Measurements from ENCODE around the gene CLRN3. TPM values are rescaled to one million over a fixed set of nuclear protein-coding genes. Genes with fewer than 3 reads are reported as not detected.

The CLRN3 gene
- total RNA-seq, 3 donors from 2014 or later, result not detected

DNA sequence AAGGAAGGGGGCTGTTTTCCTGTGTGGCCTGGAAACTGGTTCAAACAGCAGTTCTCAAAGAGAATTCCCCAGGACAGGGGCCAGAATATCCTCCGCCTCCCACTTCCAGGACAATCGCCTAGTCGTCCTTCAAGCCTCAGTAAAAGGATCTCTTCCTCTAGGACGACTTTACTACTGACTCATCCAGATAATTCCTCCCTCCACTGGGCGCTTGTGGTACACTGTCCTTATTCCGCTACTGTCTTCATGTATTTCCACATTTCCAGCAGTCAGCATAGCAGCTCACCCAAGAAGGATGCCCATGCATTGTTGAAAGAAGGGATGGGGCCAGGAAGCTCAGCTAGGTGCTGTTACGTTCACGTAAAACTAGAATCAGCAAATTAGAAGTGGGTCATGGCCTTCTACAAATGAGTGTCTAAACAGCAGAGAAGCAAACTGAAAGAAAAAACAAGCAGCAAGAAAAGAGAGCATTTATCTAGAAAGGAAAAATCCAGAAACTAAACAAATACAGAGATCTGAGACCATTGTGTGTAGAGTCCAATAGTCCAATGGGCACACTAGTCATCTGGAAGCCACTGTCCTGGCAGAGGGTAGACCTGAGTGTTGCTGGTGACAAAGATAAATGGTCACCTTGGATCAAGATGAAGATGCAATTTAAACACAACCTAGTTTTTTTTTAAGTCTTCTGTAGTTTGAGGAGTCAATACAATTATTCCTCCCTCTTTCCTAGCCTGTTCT, 26.3 kb downstream of the CLRN3 start:
- Mint-ChIP-seq H3K36me3 (ENCODE audit: insufficient read depth) (no peaks in the 10 kb centered on the region), H3K4me3 (no peak overlapping the region), H3K9me3 (peaks cover 20% of the 10 kb centered on the region), H3K27me3 (ENCODE audit: low read depth) (peaks cover 19% of the 10 kb centered on the region), H3K4me1 (ENCODE audit: low read depth) (no peaks in the 10 kb centered on the region)
- ATAC-seq (no peak), DNase-seq (no peak)

- Mint-ChIP-seq H3K4me3 (no peak overlapping the region), H3K27me3 (ENCODE audit: low read depth) (peaks cover 9% of the 10 kb centered on the region), H3K9me3 (peaks cover 9% of the 10 kb centered on the region), H3K4me1 (ENCODE audit: low read depth) (no peaks in the 10 kb centered on the region), H3K36me3 (ENCODE audit: insufficient read depth) (no peaks in the 10 kb centered on the region)
- DNase-seq, result no peak
- ATAC-seq, result no peak
These were observed 29.4 kb downstream of the CLRN3 start for GRCh38 chr10:127863231-127863825.

DNA sequence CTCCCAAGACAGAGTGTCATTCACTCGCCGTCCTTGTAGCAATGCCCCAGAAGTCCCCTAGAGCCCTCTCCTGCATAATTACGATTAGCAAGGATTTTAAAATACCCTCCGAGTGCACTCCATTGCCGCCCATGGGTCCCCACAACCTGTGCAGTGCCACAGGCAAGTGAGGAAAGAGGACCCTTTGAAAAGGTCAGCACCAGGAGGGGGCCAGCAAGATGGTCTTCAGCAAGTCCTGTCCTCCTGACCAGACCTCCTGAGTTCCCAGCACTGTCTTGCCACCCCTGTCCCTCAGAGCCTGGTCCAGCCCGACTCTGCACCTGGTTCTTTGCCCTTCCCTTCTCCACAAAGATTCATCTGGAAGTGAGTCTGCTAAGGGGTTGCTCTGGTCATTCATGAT, 32.1 kb downstream of the CLRN3 start:
- ATAC-seq (no peak), DNase-seq (no peak)
- no peaks in the 10 kb centered on the region for H3K4me1 Mint-ChIP-seq (ENCODE audit: low read depth)
- H3K27me3 Mint-ChIP-seq (ENCODE audit: low read depth), result no peaks in the 10 kb centered on the region
- H3K36me3 Mint-ChIP-seq (ENCODE audit: insufficient read depth), result no peaks in the 10 kb centered on the region
- H3K4me3 Mint-ChIP-seq, result no peak overlapping the region
- peaks cover 9% of the 10 kb centered on the region for H3K9me3 Mint-ChIP-seq

GRCh38 chr10:127855976-127856375, 36.8 kb downstream of the CLRN3 start:
- ATAC-seq, result no peak
- Mint-ChIP-seq H3K4me1 (ENCODE audit: low read depth) (peaks cover 7% of the 10 kb centered on the region), H3K27me3 (ENCODE audit: low read depth) (peaks cover 9% of the 10 kb centered on the region), H3K4me3 (no peak overlapping the region), H3K9me3 (no peaks in the 10 kb centered on the region), H3K36me3 (ENCODE audit: insufficient read depth) (no peaks in the 10 kb centered on the region)
- DNase-seq, result no peak

DNA sequence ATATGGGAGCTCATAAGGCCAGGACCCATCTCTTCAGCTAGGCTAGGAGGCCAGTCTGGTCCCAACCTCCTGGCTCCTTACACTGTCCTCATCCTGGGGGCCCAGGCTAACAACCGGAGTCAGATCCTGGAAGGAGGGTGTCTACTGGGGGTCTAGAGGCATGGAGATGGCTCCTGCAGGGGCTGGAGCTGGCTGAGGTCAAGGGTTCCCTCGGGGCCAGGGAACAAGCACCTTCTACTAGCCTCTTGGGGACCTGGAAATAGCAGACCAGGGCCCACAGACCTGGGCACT, 37.2 kb downstream of the CLRN3 start:
- ATAC-seq, result no peak
- no peaks in the 10 kb centered on the region for H3K9me3 Mint-ChIP-seq

DNA sequence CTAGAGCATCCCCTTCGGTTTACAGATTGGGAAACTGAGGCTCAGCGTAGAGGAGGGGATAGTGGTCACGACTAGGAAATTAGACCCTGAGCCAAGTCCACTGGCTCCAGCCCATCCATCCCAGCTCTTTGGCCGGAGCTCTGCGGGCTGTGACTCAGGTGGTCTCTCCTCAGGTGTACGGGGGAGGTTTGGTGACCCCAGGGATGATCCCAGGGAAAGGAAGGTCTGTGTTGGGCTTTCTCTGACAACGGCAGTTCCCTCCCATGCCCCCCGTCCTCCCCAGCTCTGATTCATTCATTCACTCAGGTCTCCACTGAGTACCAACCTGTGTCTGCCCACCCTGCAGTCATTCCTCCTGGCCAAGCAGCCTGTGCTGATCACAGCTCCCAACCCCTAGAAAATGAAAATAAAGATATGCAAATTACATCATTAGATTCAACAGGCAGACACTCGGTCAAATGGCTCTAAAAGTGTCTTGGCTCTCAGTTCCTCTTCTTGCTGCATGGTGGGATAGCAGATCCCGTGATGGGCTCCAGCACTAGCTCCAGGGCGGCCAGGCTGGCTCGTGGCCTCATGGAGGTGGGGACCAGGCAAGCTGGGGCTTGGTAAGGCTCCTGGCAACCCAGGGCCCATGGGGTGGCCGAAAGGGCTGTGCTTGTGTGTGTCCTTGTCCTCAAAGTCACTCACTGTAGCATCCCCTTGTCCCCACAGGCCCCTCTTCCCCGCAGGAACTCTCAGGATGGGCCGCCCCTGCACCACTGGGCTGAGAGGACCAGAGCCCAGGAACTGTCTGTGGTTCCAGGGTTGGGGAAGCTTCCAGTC, 37.8 kb downstream of the CLRN3 start:
- H3K4me3 Mint-ChIP-seq, result no peak overlapping the region
- peaks cover 9% of the 10 kb centered on the region for H3K27me3 Mint-ChIP-seq (ENCODE audit: low read depth)
- no peak for DNase-seq
- H3K36me3 Mint-ChIP-seq (ENCODE audit: insufficient read depth), result no peaks in the 10 kb centered on the region
- no peaks in the 10 kb centered on the region for H3K9me3 Mint-ChIP-seq
- peaks cover 7% of the 10 kb centered on the region for H3K4me1 Mint-ChIP-seq (ENCODE audit: low read depth)
- ATAC-seq, result no peak

More for the DNA sequence above, 37.2 kb downstream of the CLRN3 start:
- peaks cover 7% of the 10 kb centered on the region for H3K4me1 Mint-ChIP-seq (ENCODE audit: low read depth)
- peaks cover 9% of the 10 kb centered on the region for H3K27me3 Mint-ChIP-seq (ENCODE audit: low read depth)
- H3K36me3 Mint-ChIP-seq (ENCODE audit: insufficient read depth), result no peaks in the 10 kb centered on the region
- DNase-seq, result no peak
- no peak overlapping the region for H3K4me3 Mint-ChIP-seq

- DNase-seq, result peak; percentile 33
- no peak overlapping the region for H3K4me3 Mint-ChIP-seq
- peaks cover 7% of the 10 kb centered on the region for H3K4me1 Mint-ChIP-seq (ENCODE audit: low read depth)
- peak; percentile 76 to 77 for ATAC-seq
- H3K36me3 Mint-ChIP-seq (ENCODE audit: insufficient read depth), result no peaks in the 10 kb centered on the region
- peaks cover 9% of the 10 kb centered on the region for H3K27me3 Mint-ChIP-seq (ENCODE audit: low read depth)
- no peaks in the 10 kb centered on the region for H3K9me3 Mint-ChIP-seq
These were observed 38.6 kb downstream of the CLRN3 start for GRCh38 chr10:127853868-127854768.

- peaks cover 10% of the 10 kb centered on the region for H3K4me1 Mint-ChIP-seq (ENCODE audit: low read depth)
- DNase-seq (no peak), ATAC-seq (no peak)
- H3K27me3 Mint-ChIP-seq (ENCODE audit: low read depth), result peaks cover 9% of the 10 kb centered on the region
- H3K4me3 Mint-ChIP-seq, result no peak overlapping the region
- H3K36me3 Mint-ChIP-seq (ENCODE audit: insufficient read depth), result no peaks in the 10 kb centered on the region
- H3K9me3 Mint-ChIP-seq, result no peaks in the 10 kb centered on the region
These were observed 40.3 kb downstream of the CLRN3 start for GRCh38 chr10:127852456-127852855.

DNA sequence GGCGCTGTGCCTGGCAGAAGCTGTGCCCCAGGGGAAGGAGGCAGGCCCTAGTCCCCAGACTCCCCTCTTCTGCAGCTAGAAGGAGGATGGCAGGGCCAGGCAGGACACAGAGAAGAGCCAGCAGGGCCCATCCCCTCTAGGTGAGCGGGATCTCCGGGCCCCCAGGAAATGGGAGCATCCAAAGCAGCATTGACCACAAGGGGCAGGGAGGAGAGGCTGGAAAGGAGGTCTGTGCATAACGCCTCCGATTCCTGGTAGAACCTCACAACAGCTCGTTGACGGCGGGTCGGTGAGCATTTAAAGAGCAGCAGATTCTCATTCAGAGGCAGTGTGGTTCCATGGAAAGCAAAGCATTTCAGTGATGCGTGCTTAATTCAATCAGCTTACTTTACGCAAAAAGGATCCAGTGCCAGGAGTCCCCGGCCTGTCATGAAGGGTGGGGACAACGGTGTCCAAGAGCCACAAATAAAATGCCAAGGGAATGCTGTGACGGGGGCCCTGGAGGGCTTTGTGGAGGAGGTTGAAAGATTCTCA, 41.0 kb downstream of the CLRN3 start:
- Mint-ChIP-seq H3K9me3 (no peaks in the 10 kb centered on the region), H3K27me3 (ENCODE audit: low read depth) (peaks cover 9% of the 10 kb centered on the region), H3K4me3 (no peak overlapping the region), H3K4me1 (ENCODE audit: low read depth) (peaks cover 13% of the 10 kb centered on the region), H3K36me3 (ENCODE audit: insufficient read depth) (no peaks in the 10 kb centered on the region)
- DNase-seq (no peak), ATAC-seq (no peak)

GRCh38 chr10:127850944-127851343, 41.8 kb downstream of the CLRN3 start:
- ATAC-seq (no peak), DNase-seq (no peak)
- H3K4me3 Mint-ChIP-seq, result no peak overlapping the region
- H3K9me3 Mint-ChIP-seq, result no peaks in the 10 kb centered on the region
- peaks cover 9% of the 10 kb centered on the region for H3K27me3 Mint-ChIP-seq (ENCODE audit: low read depth)
- no peaks in the 10 kb centered on the region for H3K36me3 Mint-ChIP-seq (ENCODE audit: insufficient read depth)
- H3K4me1 Mint-ChIP-seq (ENCODE audit: low read depth), result peaks cover 16% of the 10 kb centered on the region

DNA sequence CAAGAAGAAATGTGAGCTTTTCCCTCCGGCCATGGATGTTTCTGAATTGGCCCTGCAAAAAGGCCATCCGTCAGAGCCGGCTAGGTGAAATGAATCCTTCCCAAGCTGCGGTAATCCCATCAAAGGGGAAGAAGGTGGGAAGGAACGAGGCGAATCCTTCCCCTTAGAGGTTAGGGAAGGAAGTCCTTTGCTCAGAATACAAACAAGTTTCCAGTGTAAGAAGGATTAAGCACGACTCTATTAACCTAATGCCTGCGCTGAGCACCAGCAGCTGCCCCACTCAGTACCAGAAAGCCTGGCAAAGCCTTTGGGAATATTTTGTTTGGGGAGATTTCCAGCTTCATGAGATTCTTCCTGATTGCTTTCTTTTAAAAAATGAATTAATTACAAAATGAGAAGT, 42.8 kb downstream of the CLRN3 start:
- H3K36me3 Mint-ChIP-seq (ENCODE audit: insufficient read depth), result no peaks in the 10 kb centered on the region

DNA sequence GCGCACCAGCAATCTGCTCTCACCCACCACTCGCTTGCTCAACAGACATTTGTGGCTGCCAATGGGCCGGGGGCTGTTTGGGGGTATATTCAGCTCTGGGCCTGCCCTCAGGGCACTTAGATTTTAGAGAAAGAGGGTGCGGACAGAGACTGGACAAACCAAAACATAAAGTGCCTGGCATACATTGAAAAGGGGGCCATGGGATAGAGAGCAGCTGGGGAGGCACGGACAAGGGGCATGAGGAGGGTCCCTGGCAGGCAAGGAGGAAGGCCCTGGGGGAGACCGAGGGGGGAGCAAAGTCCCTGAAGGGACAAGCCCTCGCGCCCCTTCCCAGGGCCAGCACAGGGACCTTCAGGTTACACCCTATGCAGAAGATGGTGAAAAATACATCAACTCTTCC, 43.5 kb downstream of the CLRN3 start:
- H3K4me1 Mint-ChIP-seq (ENCODE audit: low read depth), result peaks cover 16% of the 10 kb centered on the region
- no peak overlapping the region for H3K4me3 Mint-ChIP-seq
- DNase-seq, result no peak
- no peak for ATAC-seq
- H3K9me3 Mint-ChIP-seq, result no peaks in the 10 kb centered on the region
- peaks cover 12% of the 10 kb centered on the region for H3K27me3 Mint-ChIP-seq (ENCODE audit: low read depth)
- H3K36me3 Mint-ChIP-seq (ENCODE audit: insufficient read depth), result no peaks in the 10 kb centered on the region

More for the DNA sequence above, 42.8 kb downstream of the CLRN3 start:
- Mint-ChIP-seq H3K4me1 (ENCODE audit: low read depth) (peaks cover 16% of the 10 kb centered on the region), H3K4me3 (no peak overlapping the region), H3K27me3 (ENCODE audit: low read depth) (peaks cover 11% of the 10 kb centered on the region), H3K9me3 (no peaks in the 10 kb centered on the region)
- no peak for DNase-seq
- ATAC-seq, result no peak

DNA sequence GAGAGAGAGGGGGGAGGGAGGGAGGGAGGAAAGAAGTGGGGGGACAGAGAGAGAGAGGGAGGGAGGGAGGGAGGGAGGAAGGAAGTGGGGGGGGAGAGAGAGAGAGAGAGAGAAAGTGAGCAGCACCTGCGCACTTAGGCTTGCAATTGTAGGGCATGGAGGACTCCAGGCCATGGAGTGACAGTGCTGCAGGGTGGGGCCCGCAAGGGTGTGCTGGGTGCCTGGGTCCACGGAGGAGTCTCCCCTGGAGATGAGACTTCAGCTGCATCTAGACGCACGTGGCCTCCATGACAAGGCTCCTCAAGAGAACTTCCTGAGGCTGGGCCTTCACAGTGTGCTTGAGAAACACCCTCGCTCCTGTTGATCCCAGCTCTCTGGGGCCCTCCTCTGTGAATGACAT, 44.5 kb downstream of the CLRN3 start:
- Mint-ChIP-seq H3K4me3 (no peak overlapping the region), H3K4me1 (ENCODE audit: low read depth) (peaks cover 9% of the 10 kb centered on the region), H3K27me3 (ENCODE audit: low read depth) (peaks cover 4% of the 10 kb centered on the region), H3K36me3 (ENCODE audit: insufficient read depth) (no peaks in the 10 kb centered on the region), H3K9me3 (no peaks in the 10 kb centered on the region)
- DNase-seq (no peak), ATAC-seq (no peak)

GRCh38 chr10:127845756-127846155, 47.0 kb downstream of the CLRN3 start:
- ATAC-seq, result no peak
- H3K27me3 Mint-ChIP-seq (ENCODE audit: low read depth), result peaks cover 8% of the 10 kb centered on the region
- H3K4me1 Mint-ChIP-seq (ENCODE audit: low read depth), result peaks cover 9% of the 10 kb centered on the region
- no peaks in the 10 kb centered on the region for H3K36me3 Mint-ChIP-seq (ENCODE audit: insufficient read depth)
- H3K9me3 Mint-ChIP-seq, result no peaks in the 10 kb centered on the region
- DNase-seq, result no peak
- H3K4me3 Mint-ChIP-seq, result no peak overlapping the region
